ENCODE results near the gene BEND5.

DNA sequence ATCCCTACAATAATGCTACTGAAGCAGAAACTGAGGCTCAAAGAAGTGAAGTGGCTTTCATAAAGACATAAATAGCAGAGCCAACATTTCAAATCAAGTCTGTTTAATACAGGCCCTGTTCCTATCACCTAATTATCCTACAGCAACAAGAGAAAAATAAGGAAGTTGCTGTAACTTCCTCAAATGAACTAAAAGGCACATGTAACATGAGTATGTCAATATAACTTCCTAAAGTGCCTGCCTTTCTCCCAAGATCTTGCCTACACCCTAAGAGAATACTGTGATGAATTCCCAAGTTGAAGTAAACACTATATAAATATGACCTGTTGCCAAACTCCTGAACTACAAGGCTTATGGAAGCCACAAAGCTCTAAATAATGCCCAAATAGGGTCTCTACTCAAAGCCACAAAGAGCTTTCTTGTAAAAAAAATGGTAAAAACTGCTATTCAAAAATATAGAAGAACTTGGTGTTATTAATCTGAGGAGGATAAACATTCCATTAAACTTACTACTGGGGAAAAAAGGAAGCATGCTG is 8.6 kb downstream of the BEND5 start:
- TF ChIP-seq TAF1 (conservative IDR thresholded peaks at IDR 0.05), result no peak
- no peak for TF ChIP-seq HNF4G (IDR thresholded peaks at IDR 0.05)
- TF ChIP-seq, protein P1, sequence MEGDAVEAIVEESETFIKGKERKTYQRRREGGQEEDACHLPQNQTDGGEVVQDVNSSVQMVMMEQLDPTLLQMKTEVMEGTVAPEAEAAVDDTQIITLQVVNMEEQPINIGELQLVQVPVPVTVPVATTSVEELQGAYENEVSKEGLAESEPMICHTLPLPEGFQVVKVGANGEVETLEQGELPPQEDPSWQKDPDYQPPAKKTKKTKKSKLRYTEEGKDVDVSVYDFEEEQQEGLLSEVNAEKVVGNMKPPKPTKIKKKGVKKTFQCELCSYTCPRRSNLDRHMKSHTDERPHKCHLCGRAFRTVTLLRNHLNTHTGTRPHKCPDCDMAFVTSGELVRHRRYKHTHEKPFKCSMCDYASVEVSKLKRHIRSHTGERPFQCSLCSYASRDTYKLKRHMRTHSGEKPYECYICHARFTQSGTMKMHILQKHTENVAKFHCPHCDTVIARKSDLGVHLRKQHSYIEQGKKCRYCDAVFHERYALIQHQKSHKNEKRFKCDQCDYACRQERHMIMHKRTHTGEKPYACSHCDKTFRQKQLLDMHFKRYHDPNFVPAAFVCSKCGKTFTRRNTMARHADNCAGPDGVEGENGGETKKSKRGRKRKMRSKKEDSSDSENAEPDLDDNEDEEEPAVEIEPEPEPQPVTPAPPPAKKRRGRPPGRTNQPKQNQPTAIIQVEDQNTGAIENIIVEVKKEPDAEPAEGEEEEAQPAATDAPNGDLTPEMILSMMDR (IDR thresholded peaks at IDR 0.05; ENCODE audit: low read depth, low read length, missing input control), result no peak
